Activated naive CD4-positive, alpha-beta T cell treated with anti-CD3 and anti-CD28 coated beads, Interleukin-2, amount 50 U/mL, for 16 hours (primary cell): ENCODE results near the gene PIP4K2A.
A peak's percentile ranks its signal among the peaks of the same experiment; 100 is the strongest.

Source experiments
- DNase-seq: peaks from one replicate; pipeline ENCODE4 v3.0.0-alpha.2; 2020

The PIP4K2A gene

GRCh38 chr10:22634606-22635459 is 79.5 kb downstream of the PIP4K2A start:
- DNase-seq, result no peak

GRCh38 chr10:22634093-22634492 is 80.3 kb downstream of the PIP4K2A start:
- no peak for DNase-seq

GRCh38 chr10:22633528-22633927 is 80.8 kb downstream of the PIP4K2A start:
- no peak for DNase-seq

GRCh38 chr10:22633106-22633505 is 81.3 kb downstream of the PIP4K2A start:
- DNase-seq, result no peak

- no peak for DNase-seq
Measured at GRCh38 chr10:22631646-22632278, 82.6 kb downstream of the PIP4K2A start.

- no peak for DNase-seq
Measured at GRCh38 chr10:22631185-22631584, 83.2 kb downstream of the PIP4K2A start.

- DNase-seq, result peak; percentile 42
Measured at GRCh38 chr10:22630234-22631174, 83.9 kb downstream of the PIP4K2A start.

GRCh38 chr10:22629852-22630233 is 84.5 kb downstream of the PIP4K2A start:
- peak; percentile 39 for DNase-seq

- DNase-seq, result no peak
Measured at GRCh38 chr10:22629126-22629525, 85.3 kb downstream of the PIP4K2A start.

GRCh38 chr10:22628309-22628708 is 86.1 kb downstream of the PIP4K2A start:
- no peak for DNase-seq

GRCh38 chr10:22626784-22627183 is 87.6 kb downstream of the PIP4K2A start:
- no peak for DNase-seq

- no peak for DNase-seq
Measured at GRCh38 chr10:22625516-22626290, 88.7 kb downstream of the PIP4K2A start.

- DNase-seq, result no peak
Measured at GRCh38 chr10:22624287-22624738, 90.1 kb downstream of the PIP4K2A start.

GRCh38 chr10:22623633-22624253 is 90.6 kb downstream of the PIP4K2A start:
- no peak for DNase-seq

GRCh38 chr10:22622242-22622806 is 92.1 kb downstream of the PIP4K2A start:
- no peak for DNase-seq

- no peak for DNase-seq
Measured at GRCh38 chr10:22621726-22622125, 92.7 kb downstream of the PIP4K2A start.

- DNase-seq, result no peak
Measured at GRCh38 chr10:22620929-22621328, 93.4 kb downstream of the PIP4K2A start.

GRCh38 chr10:22620140-22620857 is 94.1 kb downstream of the PIP4K2A start:
- DNase-seq, result no peak

GRCh38 chr10:22619101-22619500 is 95.3 kb downstream of the PIP4K2A start:
- DNase-seq, result no peak

- DNase-seq, result no peak
Measured at GRCh38 chr10:22618078-22618785, 96.1 kb downstream of the PIP4K2A start.
